PC-3 (cell line): ENCODE results near the gene RASL10A. TPM values are rescaled to one million over a fixed set of nuclear protein-coding genes. Genes with fewer than 3 reads are reported as not detected.
A peak's percentile ranks its signal among the peaks of the same experiment; 100 is the strongest.

ENCODE experiments used
- ATAC-seq: fragments of 200-7000 bp; cut with Tn5 transposase; 2 replicates; pipeline ENCODE4 v1.9.1; 2020; ENCODE audit warnings: mild to moderate bottlenecking, moderate library complexity
- BruUV-seq: library from RNA; stranded (reverse); fragments of 400-500 nt; replicated peaks from 2 replicates; lab custom pipeline; 2021; lab: Mats Ljungman, UMichigan
- CTCF ChIA-PET: fragments of 300-600 bp; sonication (Branson Sonifier 250); formaldehyde crosslinking; loops from one replicate; lab custom pipeline; 2022; ENCODE audit warnings: antibody characterized with exemption; lab: Charles Lee
- POLR2A ChIA-PET: fragments of 300-600 bp; sonication (Branson Sonifier 250); formaldehyde crosslinking; loops from one replicate; lab custom pipeline; 2022; ENCODE audit warnings: antibody characterized with exemption; ENCODE audit not compliant: unreplicated experiment; lab: Charles Lee
- DNase-seq: peaks from one replicate; pipeline ENCODE4 v3.0.0-alpha.2; 2015
- H2AFZ ChIP-seq: fragments of 300-600 bp; sonication (generic); 2 replicates; pipeline ENCODE4 v1.6.0; 2016; ENCODE audit warnings: antibody characterized with exemption, low read length
- H3F3A ChIP-seq: fragments of 300-600 bp; sonication (generic); one replicate; pipeline ENCODE4 v1.6.0; 2017; ENCODE audit warnings: antibody characterized with exemption, low read length, control low read depth, mild to moderate bottlenecking; ENCODE audit not compliant: unreplicated experiment
- H3K27ac ChIP-seq: fragments of 300-600 bp; sonication (generic); 2 replicates; pipeline ENCODE4 v1.5.1; 2016; ENCODE audit warnings: mild to moderate bottlenecking, low read length
- H3K27me3 ChIP-seq: fragments of 300-600 bp; sonication (generic); 2 replicates; pipeline ENCODE4 v1.6.1; 2016; ENCODE audit warnings: low read length, mixed read lengths
- H3K36me3 ChIP-seq: fragments of 300-600 bp; sonication (generic); 2 replicates; pipeline ENCODE4 v1.6.1; 2016; ENCODE audit warnings: low read depth, mixed run types, low read length, mixed read lengths
- H3K4me1 ChIP-seq: fragments of 300-600 bp; sonication (generic); 2 replicates; pipeline ENCODE4 v1.5.1; 2016; ENCODE audit warnings: low read length; ENCODE audit not compliant: insufficient read depth
- H3K4me2 ChIP-seq: fragments of 300-600 bp; sonication (generic); 2 replicates; pipeline ENCODE4 v1.6.0; 2016; ENCODE audit warnings: low read length
- H3K4me3 ChIP-seq: fragments of 300-600 bp; sonication (generic); 2 replicates; pipeline ENCODE4 v1.5.1; 2016; ENCODE audit warnings: mild to moderate bottlenecking, low read length, mixed read lengths
- H3K79me2 ChIP-seq: fragments of 300-600 bp; sonication (generic); 2 replicates; pipeline ENCODE4 v1.6.1; 2017; ENCODE audit warnings: low read length, mixed read lengths
- H3K9ac ChIP-seq: fragments of 300-600 bp; sonication (generic); 2 replicates; pipeline ENCODE4 v1.6.0; 2016; ENCODE audit warnings: mild to moderate bottlenecking, low read length
- H3K9me2 ChIP-seq: fragments of 300-600 bp; sonication (generic); replicated peaks from 2 replicates; pipeline ENCODE4 v1.6.1; 2016; ENCODE audit warnings: mixed run types, low read length, mixed read lengths
- H3K9me3 ChIP-seq: fragments of 300-600 bp; sonication (generic); 2 replicates; pipeline ENCODE4 v1.6.1; 2016; ENCODE audit warnings: low read length, mixed read lengths
- H4K20me1 ChIP-seq: fragments of 300-600 bp; sonication (generic); 2 replicates; pipeline ENCODE4 v1.6.1; 2016; ENCODE audit warnings: low read length, mixed read lengths
- EZH2 ChIP-seq: fragments of 300-600 bp; sonication (generic); IDR thresholded peaks from one replicate; pipeline ENCODE4 v1.6.1; 2017; ENCODE audit warnings: antibody characterized with exemption, mild to moderate bottlenecking, low read length; ENCODE audit not compliant: unreplicated experiment
- EZH2phosphoT487 ChIP-seq: fragments of 300-600 bp; sonication (generic); IDR thresholded peaks from 2 replicates; pipeline ENCODE4 v1.6.1; 2018; ENCODE audit warnings: mild to moderate bottlenecking, antibody characterized with exemption, low read length, borderline replicate concordance
- intact Hi-C: fragments of 100-400 bp; cut with micrococcal nuclease; formaldehyde crosslinking; loops from 2 replicates; pipeline ENCODE4 v1.9.0; 2023
- total RNA-seq: library from RNA; depleted of rRNA; stranded (reverse); fragments of >200 nt; gene quantifications from 2 replicates; pipeline ENCODE4 v1.2.3, GENCODE V29; 2014
- TF ChIP-seq, protein P1 (sequence below): fragments of 300-600 bp; sonication (generic); conservative IDR thresholded peaks from 2 replicates; pipeline ENCODE4 v1.5.1; 2017; ENCODE audit warnings: antibody characterized with exemption, low read depth, mild to moderate bottlenecking, low read length

The RASL10A gene
- total RNA-seq, 1 experiment from 2014 or later = not detected

DNA sequence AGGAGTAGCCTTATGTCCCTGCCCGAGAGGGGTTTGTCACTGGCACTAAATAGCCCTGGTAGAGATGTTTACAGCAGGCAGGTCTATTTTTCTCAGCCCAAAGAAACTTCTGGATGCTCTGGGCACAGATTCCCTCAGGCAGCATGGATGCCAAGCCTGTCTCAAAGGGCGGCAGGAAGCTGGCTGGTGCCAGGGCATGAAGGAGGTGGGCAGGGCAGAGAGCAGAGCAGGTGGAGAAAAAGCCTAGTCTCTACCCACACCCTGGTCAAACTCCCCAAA, 13.2 kb downstream of the RASL10A start:
- intact Hi-C loops = no loop called here
- Histone ChIP-seq H3K9ac (no peak overlapping the region), H3K27me3 (no peaks in the 10 kb centered on the region), H3K27ac (no peak overlapping the region), H3K9me2 (no peaks in the 10 kb centered on the region), H3K79me2 (peaks cover 3% of the 10 kb centered on the region), H3K4me2 (no peak overlapping the region), H3K36me3 (peaks cover 23% of the 10 kb centered on the region), H3K4me3 (no peak overlapping the region), H4K20me1 (no peaks in the 10 kb centered on the region), H2AFZ (no peak overlapping the region), H3K4me1 (no peaks in the 10 kb centered on the region), H3F3A (peaks cover 6% of the 10 kb centered on the region), H3K9me3 (no peaks in the 10 kb centered on the region)
- TF ChIP-seq EZH2phosphoT487 (no peak), EZH2 (no peak)
- TF ChIP-seq, protein P1, sequence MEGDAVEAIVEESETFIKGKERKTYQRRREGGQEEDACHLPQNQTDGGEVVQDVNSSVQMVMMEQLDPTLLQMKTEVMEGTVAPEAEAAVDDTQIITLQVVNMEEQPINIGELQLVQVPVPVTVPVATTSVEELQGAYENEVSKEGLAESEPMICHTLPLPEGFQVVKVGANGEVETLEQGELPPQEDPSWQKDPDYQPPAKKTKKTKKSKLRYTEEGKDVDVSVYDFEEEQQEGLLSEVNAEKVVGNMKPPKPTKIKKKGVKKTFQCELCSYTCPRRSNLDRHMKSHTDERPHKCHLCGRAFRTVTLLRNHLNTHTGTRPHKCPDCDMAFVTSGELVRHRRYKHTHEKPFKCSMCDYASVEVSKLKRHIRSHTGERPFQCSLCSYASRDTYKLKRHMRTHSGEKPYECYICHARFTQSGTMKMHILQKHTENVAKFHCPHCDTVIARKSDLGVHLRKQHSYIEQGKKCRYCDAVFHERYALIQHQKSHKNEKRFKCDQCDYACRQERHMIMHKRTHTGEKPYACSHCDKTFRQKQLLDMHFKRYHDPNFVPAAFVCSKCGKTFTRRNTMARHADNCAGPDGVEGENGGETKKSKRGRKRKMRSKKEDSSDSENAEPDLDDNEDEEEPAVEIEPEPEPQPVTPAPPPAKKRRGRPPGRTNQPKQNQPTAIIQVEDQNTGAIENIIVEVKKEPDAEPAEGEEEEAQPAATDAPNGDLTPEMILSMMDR = no peak
- POLR2A ChIA-PET = no interaction called here
- ATAC-seq (no peak), DNase-seq (no peak)
- no TSS peak for BruUV-seq
- CTCF ChIA-PET = interaction anchor here (0.6 to 1.3 kb wide), 2 partner anchors 18 to 55 kb away, joined by 5 read pairs; no protein-coding TSS in a partner anchor

DNA sequence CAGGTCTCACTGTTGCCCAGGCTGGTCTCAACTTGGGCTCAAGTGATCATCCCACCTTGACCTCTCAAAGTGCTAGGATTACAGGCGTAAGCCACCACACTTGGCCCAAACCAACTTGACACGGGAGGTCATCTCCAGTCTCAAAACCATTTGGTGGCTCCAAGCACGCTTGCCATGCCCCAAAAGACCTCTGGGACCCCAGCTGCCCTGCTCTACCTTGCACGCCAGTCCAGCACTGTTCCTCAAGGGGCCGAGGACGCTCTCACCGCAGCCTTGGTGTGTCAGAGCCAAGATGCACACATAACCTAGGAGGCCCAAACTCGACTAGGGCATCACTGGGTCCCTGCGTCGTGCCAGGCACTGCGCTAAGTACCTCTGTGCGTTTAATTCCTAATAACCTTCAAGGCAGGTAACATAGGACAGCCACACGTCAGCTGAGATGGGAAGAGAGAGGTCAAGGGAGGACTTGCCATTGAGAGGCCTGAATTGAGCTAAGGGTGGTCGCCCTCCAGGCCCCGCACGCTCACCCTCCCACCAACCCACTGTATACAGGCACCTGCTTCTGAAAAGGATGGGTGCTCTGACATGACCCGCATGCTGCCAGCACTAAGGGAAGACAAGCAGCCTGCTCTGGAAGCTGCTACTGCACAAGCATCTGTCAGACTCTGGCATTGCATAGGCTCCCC, 13.6 kb downstream of the RASL10A start:
- no peak overlapping the region for H3K27ac ChIP-seq
- H3K79me2 ChIP-seq = no peaks in the 10 kb centered on the region
- peaks cover 28% of the 10 kb centered on the region for H3K36me3 ChIP-seq
- no peaks in the 10 kb centered on the region for H3K4me1 ChIP-seq
- no peak for ATAC-seq
- ChIA-PET POLR2A (no interaction called here), CTCF (no interaction called here)
- H3K4me3 ChIP-seq = no peak overlapping the region
- no peaks in the 10 kb centered on the region for H3K9me3 ChIP-seq
- no peak overlapping the region for H3K4me2 ChIP-seq
- TSS peak; percentile 4 for BruUV-seq
- H3F3A ChIP-seq = peaks cover 6% of the 10 kb centered on the region
- intact Hi-C loops = no loop called here
- DNase-seq = no peak
- no peaks in the 10 kb centered on the region for H4K20me1 ChIP-seq
- no peak overlapping the region for H2AFZ ChIP-seq
- H3K9me2 ChIP-seq = no peaks in the 10 kb centered on the region
- H3K9ac ChIP-seq = no peak overlapping the region
- no peaks in the 10 kb centered on the region for H3K27me3 ChIP-seq
- TF ChIP-seq EZH2 (no peak), EZH2phosphoT487 (no peak)
- TF ChIP-seq, protein P1 = no peak

DNA sequence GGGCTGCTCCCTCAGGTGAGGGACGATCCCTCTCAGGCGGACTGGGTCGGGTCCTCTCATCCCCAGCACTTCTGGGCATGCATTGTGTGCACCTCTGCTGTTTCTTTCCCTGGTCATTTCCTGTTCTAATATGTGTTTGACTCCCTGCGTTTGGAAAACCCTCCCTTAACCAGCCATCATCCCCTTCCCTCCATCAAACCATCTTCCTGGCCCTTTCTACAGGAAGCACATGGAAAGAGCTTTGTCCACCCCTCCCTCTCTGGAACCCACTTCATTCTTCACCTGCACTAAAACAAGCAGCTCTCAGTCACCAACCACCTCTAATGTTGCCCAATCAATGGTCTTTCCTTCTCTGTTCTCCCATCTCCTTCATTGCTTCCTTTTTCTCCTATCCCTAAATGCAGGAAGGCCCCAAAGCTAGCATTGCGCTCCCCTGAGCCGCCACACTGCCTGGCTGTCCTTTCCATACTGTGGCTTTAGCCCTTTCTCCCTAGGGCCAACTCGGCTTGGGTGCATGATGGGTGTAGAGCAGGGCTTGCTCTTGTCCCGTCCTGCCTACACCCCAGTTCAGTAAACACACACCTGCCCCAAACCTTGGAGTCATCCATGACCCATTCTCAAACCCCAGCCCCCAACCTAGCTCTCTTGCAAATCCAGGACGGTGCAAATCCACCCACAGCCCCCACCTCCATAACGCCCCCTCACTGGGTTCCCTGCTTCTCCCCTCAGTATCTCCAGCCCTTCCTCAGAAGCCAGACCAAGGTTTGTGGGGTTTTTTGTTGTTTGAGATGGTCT, 14.5 kb downstream of the RASL10A start:
- TF ChIP-seq EZH2phosphoT487 (no peak), EZH2 (no peak)
- TF ChIP-seq, protein P1 = no peak
- no peak for DNase-seq
- Histone ChIP-seq H3K9ac (no peak overlapping the region), H3K36me3 (peaks cover 36% of the 10 kb centered on the region), H3F3A (peaks cover 6% of the 10 kb centered on the region), H3K9me2 (no peaks in the 10 kb centered on the region), H3K4me1 (no peaks in the 10 kb centered on the region), H3K4me3 (no peak overlapping the region), H3K79me2 (no peaks in the 10 kb centered on the region), H3K27me3 (no peaks in the 10 kb centered on the region), H3K4me2 (no peak overlapping the region), H3K27ac (no peak overlapping the region), H2AFZ (no peak overlapping the region), H4K20me1 (no peaks in the 10 kb centered on the region), H3K9me3 (no peaks in the 10 kb centered on the region)
- CTCF ChIA-PET = no interaction called here
- intact Hi-C loops = no loop called here
- no TSS peak for BruUV-seq
- POLR2A ChIA-PET = no interaction called here
- ATAC-seq = peak; percentile 7; the same call in 1 of the 2 replicates
